ENCODE results near the gene GBF1. TPM values are rescaled to one million over a fixed set of nuclear protein-coding genes. Genes with fewer than 3 reads are reported as not detected.

The GBF1 gene
- total and polyA plus RNA-seq, 2 of the 13 experiments (the other 11 are each of a cell fraction or from before 2014, with no cell fraction given), result 17.1 to 21.9 TPM

- intact Hi-C loops (cut with micrococcal nuclease; ENCODE audit: unreplicated experiment) (loop anchor here (1.0 to 2.0 kb wide), 2 partner anchors 116 to 167 kb away; no protein-coding TSS in a partner anchor), in situ Hi-C loops (cut with HindIII; ENCODE audit: extremely low pct_ligation_motif_present, low pct_unique_long_range_greater_than_20kb) (no loop called here)
- Histone ChIP-seq H3K27ac (ENCODE audit: extremely low read length, insufficient read depth, low read length) (no peak overlapping the region), H3K9me3 (ENCODE audit: low read length) (no peaks in the 10 kb centered on the region), H3K4me2 (ENCODE audit: low read depth, low read length) (peak overlapping the region; percentile 96), H3K9ac (ENCODE audit: insufficient read depth, low read depth, low read length) (no peak overlapping the region), H3K4me1 (ENCODE audit: insufficient read depth, low read length) (peaks cover 45% of the 10 kb centered on the region), H3K79me2 (ENCODE audit: insufficient read depth, low read length) (no peaks in the 10 kb centered on the region), H2AFZ (ENCODE audit: low read length) (no peak overlapping the region), H3K4me3 (replicated peaks in 1 of 3; ENCODE audit: insufficient read depth in 1 of 3, low read depth in 2 of 3, low read length in 3 of 3) (peak overlapping the region; percentile 39 to 72 (median 65); a peak in 4 of 6 replicates), H3K36me3 (replicated peaks in 1 of 2; ENCODE audit: control insufficient read depth in 1 of 2, insufficient read depth in 2 of 2, low read length in 2 of 2) (no peaks in the 10 kb centered on the region), H3K27me3 (ENCODE audit: control insufficient read depth in 1 of 2, insufficient read depth in 2 of 2, low read length in 2 of 2) (peaks cover 1 to 54% of the 10 kb centered on the region in 2 experiments; a peak in 4 of 5 replicates), H4K20me1 (ENCODE audit: insufficient read depth, low read length) (no peaks in the 10 kb centered on the region)
- CTCF ChIA-PET (ENCODE audit: low intra/inter-chr PET ratio, low total read pairs), result interaction anchor here (0.8 to 4.7 kb wide), 4 partner anchors 116 to 352 kb away, joined by 4 to 34 read pairs (median 16); no protein-coding TSS in a partner anchor
- POLR2A ChIA-PET, result interaction anchor here (0.6 to 2.1 kb wide), 6 partner anchors 14 to 191 kb away, joined by 3 to 6 read pairs (median 4); partner anchors contain the start of genes FBXL15 and GBF1
- no TSS peak for BruUV-seq (replicated peaks)
- DNase-seq (ENCODE audit: low spot score) (peak; percentile 38), FAIRE-seq (no peak), ATAC-seq (peak; percentile 74)
- 22% methylated on average over 25 of the region's 76 CpGs for WGBS (ENCODE audit: low lambda C conversion rate)
- no peak for TF ChIP-seq ZNF367 (CRISPR knock-in tag; IDR thresholded peaks at IDR 0.05; ENCODE audit: borderline replicate concordance)
- TF ChIP-seq ZGPAT (CRISPR knock-in tag; IDR thresholded peaks at IDR 0.05), result peak; percentile 11; the same call in 1 of the 2 replicates
- no peak; the same call in 1 of the 2 replicates for TF ChIP-seq ZNF703 (CRISPR knock-in tag; IDR thresholded peaks at IDR 0.05; ENCODE audit: borderline replicate concordance)
- 0 out of 2 replicates have a peak, but pooled peaks have one; percentile 31 for TF ChIP-seq DZIP1 (CRISPR knock-in tag; IDR thresholded peaks at IDR 0.05)
- TF ChIP-seq ZNF691 (CRISPR knock-in tag; IDR thresholded peaks at IDR 0.05; ENCODE audit: borderline replicate concordance, low read depth), result 0 out of 2 replicates have a peak, but pooled peaks have one; percentile 58
- no peak for TF ChIP-seq ZNF124 (CRISPR knock-in tag; IDR thresholded peaks at IDR 0.05)
- TF ChIP-seq HDAC2 (CRISPR knock-in tag; IDR thresholded peaks at IDR 0.05), result 0 out of 2 replicates have a peak, but pooled peaks have one; percentile 36
- TF ChIP-seq RXRA (CRISPR knock-in tag; IDR thresholded peaks at IDR 0.05), result 0 out of 2 replicates have a peak, but pooled peaks have one; percentile 56
- peak; percentile 57; the same call in 1 of the 2 replicates for TF ChIP-seq ZNF777 (CRISPR knock-in tag; IDR thresholded peaks at IDR 0.05)
- TF ChIP-seq ZMYM3 (CRISPR knock-in tag; IDR thresholded peaks at IDR 0.05), result peak; percentile 46; the same call in 1 of the 2 replicates
- peak; percentile 59 for TF ChIP-seq SAP130 (CRISPR knock-in tag; IDR thresholded peaks at IDR 0.05; ENCODE audit: low read depth)
- TF ChIP-seq ZNF607 (CRISPR knock-in tag; IDR thresholded peaks at IDR 0.05; ENCODE audit: borderline replicate concordance), result 0 out of 2 replicates have a peak, but pooled peaks have one; percentile 25
These were observed 13.7 kb upstream of the GBF1 start for GRCh38 chr10:102231357-102232318.
